ENCODE results near the gene TNS3.

The TNS3 gene

DNA sequence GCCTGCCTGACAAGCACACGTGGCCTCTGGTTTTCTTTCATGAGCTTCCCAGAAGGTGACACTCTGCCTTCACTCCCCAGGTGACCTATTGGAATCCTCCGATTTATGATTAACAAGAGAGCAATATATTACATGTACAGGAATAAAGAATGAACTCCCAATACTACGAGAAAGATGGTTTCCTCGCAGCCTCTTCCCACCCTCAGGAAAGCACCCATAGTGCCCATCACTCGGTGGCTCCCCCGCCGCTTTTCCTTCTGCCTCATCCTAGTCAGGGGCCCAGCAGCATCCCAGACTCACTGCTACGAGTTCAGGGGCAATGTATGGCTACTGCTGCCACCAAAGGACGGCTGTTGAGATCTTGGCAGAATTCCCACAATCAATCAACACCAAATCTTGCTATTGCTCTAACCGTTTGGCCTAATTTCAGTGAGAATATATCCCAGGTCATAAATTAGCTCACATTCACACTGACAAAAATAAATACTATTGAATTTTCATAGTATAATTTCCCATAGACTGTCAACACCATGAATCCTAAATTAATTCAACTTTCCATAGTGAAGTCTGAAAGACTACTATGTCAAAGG, 196.3 kb downstream of the TNS3 start:
- no peak for DNase-seq (ENCODE audit: low spot score)

- no peak for DNase-seq (ENCODE audit: low spot score)
Measured at GRCh38 chr7:47384755-47385535, 197.0 kb downstream of the TNS3 start.

GRCh38 chr7:47383696-47384445, 198.0 kb downstream of the TNS3 start:
- no peak for DNase-seq (ENCODE audit: low spot score)

- no peak for DNase-seq (ENCODE audit: low spot score)
Measured at GRCh38 chr7:47383072-47383471, 198.8 kb downstream of the TNS3 start.

DNA sequence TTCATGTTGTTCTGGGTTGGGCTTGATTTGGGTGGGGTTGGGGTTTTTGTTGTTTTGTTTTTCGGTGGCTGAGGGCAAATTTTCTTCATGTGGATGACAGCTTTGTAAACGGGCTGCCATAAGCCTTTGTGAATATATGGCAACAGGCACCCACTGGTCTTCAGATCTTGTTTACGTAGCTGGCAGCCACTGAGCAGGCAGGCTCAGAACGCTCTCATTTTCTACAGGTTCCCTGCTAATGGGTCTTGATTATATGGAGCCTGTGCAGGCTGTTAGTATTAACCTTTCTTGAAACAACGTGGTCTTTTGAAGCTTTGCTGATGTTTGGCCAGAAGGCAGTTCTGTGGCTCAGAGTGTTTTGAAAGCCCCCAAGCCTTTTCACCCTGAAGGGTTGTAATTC, 199.7 kb downstream of the TNS3 start:
- no peak for DNase-seq (ENCODE audit: low spot score)

DNA sequence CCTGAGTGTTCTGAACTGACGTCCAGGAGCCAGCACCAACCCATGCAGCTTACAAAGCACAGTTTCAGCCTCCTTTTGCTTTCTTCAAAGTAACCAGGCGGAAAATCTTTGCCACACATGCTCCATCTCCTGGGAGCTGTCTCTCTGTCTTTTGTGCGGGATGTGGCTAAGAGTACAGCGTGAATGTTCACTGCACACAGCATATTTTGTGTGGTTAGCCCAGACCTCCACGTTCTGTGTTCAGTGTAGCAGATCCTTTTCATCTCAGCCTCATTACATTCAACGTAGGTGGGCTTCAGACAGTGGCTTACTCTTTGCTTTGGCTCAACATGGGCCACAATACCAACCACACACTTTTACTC, 200.8 kb downstream of the TNS3 start:
- no peak for DNase-seq (ENCODE audit: low spot score)

- DNase-seq (ENCODE audit: low spot score), result no peak
Measured at GRCh38 chr7:47380325-47381133, 201.4 kb downstream of the TNS3 start.

GRCh38 chr7:47379629-47380324, 202.1 kb downstream of the TNS3 start:
- no peak for DNase-seq (ENCODE audit: low spot score)

DNA sequence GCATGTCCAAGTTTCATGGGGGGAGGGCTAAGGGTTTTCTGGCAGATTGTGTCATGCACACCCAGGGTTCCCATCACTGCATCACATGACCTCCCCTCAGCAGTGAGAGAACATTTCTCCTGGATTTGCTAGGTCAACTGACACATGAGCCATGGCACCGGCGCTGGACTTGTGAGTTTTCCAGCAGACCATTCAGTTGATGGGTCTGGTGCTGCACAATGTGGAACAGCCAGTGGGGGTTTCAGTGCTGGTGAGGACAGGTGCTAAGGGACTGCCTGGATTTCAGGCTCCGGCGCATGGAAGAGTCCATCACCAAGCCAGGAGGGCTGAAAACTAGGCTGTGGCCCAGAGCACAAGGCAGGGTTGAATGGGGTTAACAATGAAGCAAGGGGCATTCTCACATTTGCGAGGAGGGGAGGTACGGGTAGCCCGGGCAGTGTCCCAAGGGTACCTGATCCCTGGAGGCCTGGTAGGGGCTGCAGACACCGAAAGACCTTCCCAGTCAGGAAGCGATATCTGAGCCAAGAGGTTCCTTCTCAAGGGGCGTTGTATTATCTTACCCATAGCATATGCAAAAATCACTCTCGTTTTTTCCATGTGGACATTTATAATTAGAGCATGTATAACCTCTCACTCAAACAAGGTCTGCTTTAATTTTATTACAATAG, 203.0 kb downstream of the TNS3 start:
- DNase-seq (ENCODE audit: low spot score), result no peak

DNA sequence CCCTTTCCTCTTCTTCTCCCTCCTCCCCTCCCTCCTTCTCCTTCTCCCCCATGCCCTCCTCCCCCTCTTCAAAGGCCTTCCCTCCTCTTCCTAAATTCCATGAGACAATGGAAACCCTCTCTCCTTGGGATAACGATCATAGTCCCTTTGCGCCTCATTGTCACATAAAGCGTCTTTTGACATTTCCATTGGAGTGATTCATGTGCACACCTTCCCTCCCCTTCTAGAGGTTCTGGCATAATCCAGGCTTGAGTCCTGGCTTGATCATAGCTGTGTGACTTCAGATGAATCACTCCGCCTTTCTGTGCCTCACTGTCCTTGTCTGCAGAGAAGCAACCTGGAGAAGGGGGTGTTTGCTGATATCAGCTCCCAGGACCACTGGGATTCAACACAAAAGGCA, 204.2 kb downstream of the TNS3 start:
- DNase-seq (ENCODE audit: low spot score), result peak; percentile 4

GRCh38 chr7:47376991-47377616, 204.8 kb downstream of the TNS3 start:
- no peak for DNase-seq (ENCODE audit: low spot score)

DNA sequence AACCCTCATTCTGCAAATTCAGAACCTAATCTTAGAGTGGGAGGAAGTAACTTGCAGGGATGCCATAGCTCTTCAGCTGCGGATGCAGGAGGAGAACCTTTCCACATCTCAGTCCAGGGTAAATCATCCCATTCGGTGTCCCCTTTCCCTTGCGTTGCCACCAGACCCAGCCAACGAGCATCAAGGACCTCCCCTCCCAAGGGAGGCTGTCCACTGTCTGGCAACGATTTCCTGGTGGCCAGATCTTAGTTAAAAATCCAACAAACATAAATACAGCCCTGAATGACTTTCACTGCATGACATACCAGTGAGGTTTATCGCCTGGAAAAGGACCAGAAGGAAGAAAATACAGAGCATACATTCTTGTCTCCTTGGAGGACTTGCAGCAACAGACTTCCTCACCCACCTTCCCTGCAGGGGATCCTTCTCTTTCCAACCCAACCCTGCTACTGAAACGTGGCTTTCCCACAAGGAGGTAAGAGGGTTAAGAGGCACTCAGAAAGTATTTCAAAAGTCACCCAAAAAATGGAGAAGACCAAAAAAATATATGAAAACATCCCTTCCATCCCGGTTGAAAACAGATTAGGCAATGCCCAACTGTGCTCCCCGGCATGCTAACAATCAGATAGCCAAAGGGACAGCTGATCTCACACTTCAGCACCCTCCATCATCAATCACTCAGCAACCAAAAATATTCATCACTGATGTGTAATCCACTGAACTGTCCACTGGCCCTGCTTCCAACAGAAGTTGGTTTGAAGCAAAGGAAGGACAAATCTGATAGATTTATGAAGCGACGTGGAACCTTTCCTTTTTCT, 206.6 kb downstream of the TNS3 start:
- DNase-seq (ENCODE audit: low spot score), result no peak

- no peak for DNase-seq (ENCODE audit: low spot score)
Measured at GRCh38 chr7:47374538-47374937, 207.4 kb downstream of the TNS3 start.

DNA sequence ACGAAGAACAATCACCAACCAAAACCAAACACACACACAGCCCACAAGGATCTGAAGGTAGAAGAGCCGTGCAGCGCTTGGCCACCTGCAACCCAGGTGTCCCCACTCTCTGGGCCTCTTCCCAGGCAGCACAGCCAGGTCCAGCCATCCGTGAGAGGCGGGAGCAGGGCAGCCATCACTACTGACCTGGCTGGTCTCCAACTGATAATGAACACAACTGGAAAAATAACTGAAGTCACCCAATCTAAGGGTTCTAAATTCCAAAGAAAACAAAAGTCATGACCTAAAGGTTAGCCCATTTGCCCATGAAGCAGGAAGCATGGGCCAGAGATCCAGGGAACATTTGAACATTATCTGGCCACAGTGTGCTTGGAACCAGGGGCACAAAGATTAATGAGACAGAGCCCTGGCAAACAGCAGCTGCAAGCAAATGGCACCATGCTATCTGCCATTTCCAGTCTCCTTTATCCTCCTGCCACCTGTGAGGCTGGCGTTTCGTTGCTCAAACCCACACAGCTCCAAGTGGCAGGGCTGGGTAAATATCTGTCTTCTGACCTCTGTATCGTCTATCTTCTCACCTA, 207.9 kb downstream of the TNS3 start:
- no peak for DNase-seq (ENCODE audit: low spot score)

GRCh38 chr7:47371733-47372368, 210.1 kb downstream of the TNS3 start:
- DNase-seq (ENCODE audit: low spot score), result no peak

GRCh38 chr7:47371317-47371716, 210.6 kb downstream of the TNS3 start:
- DNase-seq (ENCODE audit: low spot score), result no peak

- DNase-seq (ENCODE audit: low spot score), result no peak
Measured at GRCh38 chr7:47370461-47371042, 211.4 kb downstream of the TNS3 start.

GRCh38 chr7:47369736-47370135, 212.2 kb downstream of the TNS3 start:
- DNase-seq (ENCODE audit: low spot score), result no peak
